GM19372 (cell line): ENCODE data around the gene PHYH.

Experiments used
- ATAC-seq: cut with Tn5 transposase; IDR thresholded peaks from one replicate; pipeline ENCODE4 v1.9.1; 2021; ENCODE audit warnings: mild to moderate bottlenecking, low read depth, moderate library complexity; ENCODE audit not compliant: unreplicated experiment

The PHYH gene

GRCh38 chr10:13231808-13232207 is 68.1 kb downstream of the PHYH start:
- no peak for ATAC-seq

GRCh38 chr10:13231190-13231589 is 68.7 kb downstream of the PHYH start:
- no peak for ATAC-seq
